ENCODE results near the gene NRXN3. TPM values are rescaled to one million over a fixed set of nuclear protein-coding genes. Genes with fewer than 3 reads are reported as not detected.

The NRXN3 gene
- total RNA-seq, 2 donors from 2014 or later = 1.2 to 7.8 TPM

GRCh38 chr14:78967111-78967809 is 797.1 kb downstream of the NRXN3 start:
- Histone ChIP-seq H3K27me3 (no peaks in the 10 kb centered on the region), H3K4me3 (no peak overlapping the region), H3K9me3 (no peaks in the 10 kb centered on the region), H3K4me1 (no peaks in the 10 kb centered on the region), H3K27ac (no peak overlapping the region), H3K9ac (ENCODE audit: low read depth in 2 of 2, low read length in 2 of 2) (no peak overlapping the region), H3K36me3 (no peaks in the 10 kb centered on the region)
- intact Hi-C loops (cut with DNase I) = no loop called here
- DNase-seq = no peak
- TF ChIP-seq CTCF (IDR thresholded peaks at IDR 0.05) = no peak

GRCh38 chr14:78968265-78968664 is 798.1 kb downstream of the NRXN3 start:
- no peak for TF ChIP-seq CTCF (IDR thresholded peaks at IDR 0.05)
- intact Hi-C loops (cut with DNase I) = no loop called here
- H3K27ac ChIP-seq = no peak overlapping the region

GRCh38 chr14:78970677-78971076 is 800.5 kb downstream of the NRXN3 start:
- H3K27ac ChIP-seq = no peak overlapping the region
- no peaks in the 10 kb centered on the region for H3K9me3 ChIP-seq
- H3K36me3 ChIP-seq = no peaks in the 10 kb centered on the region
- no peak overlapping the region for H3K9ac ChIP-seq (ENCODE audit: low read depth in 2 of 2, low read length in 2 of 2)
- intact Hi-C loops (cut with DNase I) = loop anchor here (10.0 kb wide), 1 partner anchor 1234 kb away; no protein-coding TSS in a partner anchor
- no peaks in the 10 kb centered on the region for H3K4me1 ChIP-seq
- no peaks in the 10 kb centered on the region for H3K27me3 ChIP-seq
- H3K4me3 ChIP-seq = no peak overlapping the region
- DNase-seq = no peak
- no peak for TF ChIP-seq CTCF (IDR thresholded peaks at IDR 0.05)

More at GRCh38 chr14:78968265-78968664, 798.1 kb downstream of the NRXN3 start:
- Histone ChIP-seq H3K27me3 (no peaks in the 10 kb centered on the region), H3K9me3 (no peaks in the 10 kb centered on the region), H3K36me3 (no peaks in the 10 kb centered on the region), H3K4me1 (no peaks in the 10 kb centered on the region), H3K4me3 (no peak overlapping the region), H3K9ac (ENCODE audit: low read depth in 2 of 2, low read length in 2 of 2) (no peak overlapping the region)
- no peak for DNase-seq

GRCh38 chr14:78972440-78972839 is 802.3 kb downstream of the NRXN3 start:
- no peak overlapping the region for H3K4me3 ChIP-seq
- no peak for TF ChIP-seq CTCF (IDR thresholded peaks at IDR 0.05)
- H3K36me3 ChIP-seq = no peaks in the 10 kb centered on the region
- no peaks in the 10 kb centered on the region for H3K27me3 ChIP-seq
- no peak overlapping the region for H3K27ac ChIP-seq
- no peaks in the 10 kb centered on the region for H3K9me3 ChIP-seq
- intact Hi-C loops (cut with DNase I) = loop anchor here (10.0 kb wide), 1 partner anchor 1232 kb away; no protein-coding TSS in a partner anchor
- DNase-seq = no peak
- H3K9ac ChIP-seq (ENCODE audit: low read depth in 2 of 2, low read length in 2 of 2) = no peak overlapping the region
- H3K4me1 ChIP-seq = no peaks in the 10 kb centered on the region

- Histone ChIP-seq H3K9ac (ENCODE audit: low read depth in 2 of 2, low read length in 2 of 2) (no peak overlapping the region), H3K4me1 (no peaks in the 10 kb centered on the region), H3K27ac (no peak overlapping the region), H3K27me3 (no peaks in the 10 kb centered on the region), H3K4me3 (no peak overlapping the region), H3K9me3 (no peaks in the 10 kb centered on the region), H3K36me3 (no peaks in the 10 kb centered on the region)
- TF ChIP-seq CTCF (IDR thresholded peaks at IDR 0.05) = no peak
- DNase-seq = no peak
- intact Hi-C loops (cut with DNase I) = loop anchor here (10.0 kb wide), 1 partner anchor 1230 kb away; no protein-coding TSS in a partner anchor
These were observed 804.5 kb downstream of the NRXN3 start for GRCh38 chr14:78974691-78975090.

Data from colonic mucosa (tissue), 4 donors.